OCI-LY1 (cell line): ENCODE data around the gene TATDN2.

Experiments used
- H2AFZ ChIP-seq: fragments of 200-600 bp; sonication (generic), shearing (Covaris generic); 2 replicates; pipeline ENCODE4 v1.6.0; 2014; ENCODE audit warnings: antibody characterized with exemption, mild to moderate bottlenecking, low read length
- H3F3A ChIP-seq: fragments of 200-600 bp; sonication (generic), shearing (Covaris generic); 2 replicates; pipeline ENCODE4 v1.6.0; 2014; ENCODE audit warnings: mild to moderate bottlenecking, antibody characterized with exemption, low read length, moderate library complexity; ENCODE audit not compliant: insufficient read depth
- H3K27ac ChIP-seq: fragments of 200-600 bp; sonication (generic); 2 replicates; pipeline ENCODE4 v1.5.1; 2014; ENCODE audit warnings: low read length, mixed run types, mild to moderate bottlenecking, low read depth; ENCODE audit not compliant: poor library complexity, severe bottlenecking
- H3K27me3 ChIP-seq: fragments of 200-600 bp; sonication (generic); 2 replicates; pipeline ENCODE4 v1.6.0; 2014; ENCODE audit warnings: antibody characterized with exemption, mild to moderate bottlenecking, low read length, moderate library complexity; ENCODE audit not compliant: insufficient read depth
- H3K36me3 ChIP-seq: fragments of 200-600 bp; sonication (generic); 2 replicates; pipeline ENCODE4 v1.6.1; 2014; ENCODE audit warnings: mild to moderate bottlenecking, antibody characterized with exemption, low read length, moderate library complexity, mixed read lengths; ENCODE audit not compliant: insufficient read depth
- H3K4me1 ChIP-seq: fragments of 200-600 bp; sonication (generic); 2 replicates; pipeline ENCODE4 v1.5.1; 2014; ENCODE audit warnings: mild to moderate bottlenecking, low read length, moderate library complexity; ENCODE audit not compliant: insufficient read depth, severe bottlenecking
- H3K4me2 ChIP-seq: fragments of 200-600 bp; sonication (generic), shearing (Covaris generic); 2 replicates; pipeline ENCODE4 v1.6.1; 2014; ENCODE audit warnings: low read length
- H3K4me3 ChIP-seq: fragments of 200-600 bp; sonication (generic); 2 replicates; pipeline ENCODE4 v1.5.1; 2014; ENCODE audit warnings: low read length, low read depth, mild to moderate bottlenecking, mixed read lengths; ENCODE audit not compliant: poor library complexity, severe bottlenecking
- H3K79me2 ChIP-seq: fragments of 200-600 bp; shearing (Covaris generic); 2 replicates; pipeline ENCODE4 v1.6.1; 2016; ENCODE audit warnings: mixed run types, low read length, mixed read lengths; ENCODE audit not compliant: insufficient read depth
- H3K9ac ChIP-seq: fragments of 200-600 bp; sonication (generic), shearing (Covaris generic); 2 replicates; pipeline ENCODE4 v1.6.1; 2014; ENCODE audit warnings: mild to moderate bottlenecking, low read length, mixed read lengths
- H3K9me2 ChIP-seq: fragments of 200-600 bp; sonication (generic), shearing (Covaris generic); 2 replicates; pipeline ENCODE4 v1.6.1; 2014; ENCODE audit warnings: low read depth, mild to moderate bottlenecking, low read length, mixed read lengths
- H3K9me3 ChIP-seq: fragments of 200-600 bp; shearing (Covaris generic); 2 replicates; pipeline ENCODE4 v1.6.1; 2014; ENCODE audit warnings: low read length, mixed read lengths
- H4K20me1 ChIP-seq: fragments of 200-600 bp; sonication (generic), shearing (Covaris generic); 2 replicates; pipeline ENCODE4 v1.6.0; 2016; ENCODE audit warnings: mild to moderate bottlenecking, low read length; ENCODE audit not compliant: insufficient read depth
- CTCF ChIP-seq: fragments of 200-600 bp; sonication (generic), shearing (Covaris generic); IDR thresholded peaks from 2 replicates; pipeline ENCODE4 v1.5.1; 2017; ENCODE audit warnings: mild to moderate bottlenecking, antibody characterized with exemption, low read length, moderate library complexity, mixed read lengths
- EZH2 ChIP-seq: fragments of 200-600 bp; sonication (generic), shearing (Covaris generic); IDR thresholded peaks from 2 replicates; pipeline ENCODE4 v1.8.0; 2017; ENCODE audit warnings: borderline replicate concordance, mixed run types, mild to moderate bottlenecking, antibody characterized with exemption, low read length, moderate library complexity, mixed read lengths

Gene TATDN2

GRCh38 chr3:10319251-10319650, 71.0 kb downstream of the TATDN2 start:
- no peaks in the 10 kb centered on the region for H3K27me3 ChIP-seq
- peaks cover 44% of the 10 kb centered on the region for H3K36me3 ChIP-seq
- H3K79me2 ChIP-seq: peaks cover 17% of the 10 kb centered on the region
- no peaks in the 10 kb centered on the region for H3K9me2 ChIP-seq
- H3K9me3 ChIP-seq: no peaks in the 10 kb centered on the region
- no peak for TF ChIP-seq EZH2
- TF ChIP-seq CTCF: no peak
- H3K4me3 ChIP-seq: peak overlapping the region; percentile 25
- no peak overlapping the region for H3K27ac ChIP-seq
- no peak overlapping the region; the same call in 1 of the 2 replicates for H3K9ac ChIP-seq
- no peaks in the 10 kb centered on the region for H3F3A ChIP-seq
- no peak overlapping the region for H2AFZ ChIP-seq
- H3K4me1 ChIP-seq: peaks cover 15% of the 10 kb centered on the region
- H4K20me1 ChIP-seq: no peaks in the 10 kb centered on the region
- peak overlapping the region; percentile 37; the same call in 1 of the 2 replicates for H3K4me2 ChIP-seq

GRCh38 chr3:10319804-10320203, 71.5 kb downstream of the TATDN2 start:
- no peaks in the 10 kb centered on the region for H4K20me1 ChIP-seq
- peak overlapping the region; percentile 99 for H3K4me2 ChIP-seq
- no peak overlapping the region for H2AFZ ChIP-seq
- peak overlapping the region; percentile 95 for H3K4me3 ChIP-seq
- H3K79me2 ChIP-seq: peaks cover 17% of the 10 kb centered on the region
- no peaks in the 10 kb centered on the region for H3K9me3 ChIP-seq
- H3K9me2 ChIP-seq: no peaks in the 10 kb centered on the region
- H3K9ac ChIP-seq: peak overlapping the region; percentile 93
- TF ChIP-seq CTCF (no peak), EZH2 (no peak)
- no peaks in the 10 kb centered on the region for H3F3A ChIP-seq
- H3K27ac ChIP-seq: no peak overlapping the region
- peaks cover 39% of the 10 kb centered on the region for H3K36me3 ChIP-seq
- no peaks in the 10 kb centered on the region for H3K27me3 ChIP-seq
- peaks cover 15% of the 10 kb centered on the region for H3K4me1 ChIP-seq

GRCh38 chr3:10320320-10320677, 72.0 kb downstream of the TATDN2 start:
- Histone ChIP-seq H3K36me3 (peaks cover 35% of the 10 kb centered on the region), H3K4me3 (peak overlapping the region; percentile 95), H2AFZ (no peak overlapping the region), H3F3A (no peaks in the 10 kb centered on the region), H3K9me3 (no peaks in the 10 kb centered on the region), H3K4me2 (peak overlapping the region; percentile 99), H3K4me1 (peaks cover 15% of the 10 kb centered on the region), H4K20me1 (no peaks in the 10 kb centered on the region), H3K9me2 (no peaks in the 10 kb centered on the region), H3K27ac (no peak overlapping the region), H3K27me3 (no peaks in the 10 kb centered on the region), H3K79me2 (peaks cover 17% of the 10 kb centered on the region), H3K9ac (peak overlapping the region; percentile 93)
- no peak for TF ChIP-seq CTCF
- TF ChIP-seq EZH2: no peak
